Endodermal cell (in vitro differentiated cells): ENCODE results near the gene PARP8. TPM values are rescaled to one million over a fixed set of nuclear protein-coding genes. Genes with fewer than 3 reads are reported as not detected.

ENCODE experiments used
- DNase-seq: peaks from one replicate; pipeline ENCODE4 v3.0.0-alpha.2; 2017
- H3K27ac ChIP-seq: 2 replicates; pipeline ENCODE4 v1.5.1; 2013; ENCODE audit warnings: mild to moderate bottlenecking, low read depth, low read length, moderate library complexity
- H3K27me3 ChIP-seq: 2 replicates; pipeline ENCODE4 v1.6.1; 2013; ENCODE audit warnings: mild to moderate bottlenecking, low read length, moderate library complexity; ENCODE audit not compliant: insufficient read depth, control insufficient read depth, poor library complexity, severe bottlenecking
- H3K36me3 ChIP-seq: 2 replicates; pipeline ENCODE4 v1.7.0; 2013; ENCODE audit warnings: mild to moderate bottlenecking, low read length, moderate library complexity; ENCODE audit not compliant: control insufficient read depth, insufficient read depth
- H3K4me1 ChIP-seq: one replicate; pipeline ENCODE4 v1.7.0; 2013; ENCODE audit warnings: low read length; ENCODE audit not compliant: control insufficient read depth, insufficient read depth
- H3K4me3 ChIP-seq: 2 replicates; pipeline ENCODE4 v1.5.1; 2013; ENCODE audit warnings: mild to moderate bottlenecking, low read length, moderate library complexity
- H3K9ac ChIP-seq: 2 replicates; pipeline ENCODE4 v1.6.1; 2013; ENCODE audit warnings: mild to moderate bottlenecking, low read length, moderate library complexity; ENCODE audit not compliant: poor library complexity, severe bottlenecking; ENCODE audit errors: extremely low read depth
- H3K9me3 ChIP-seq: 2 replicates; pipeline ENCODE4 v1.6.1; 2013; ENCODE audit warnings: mild to moderate bottlenecking, low read length, moderate library complexity; ENCODE audit not compliant: control insufficient read depth
- H3K27ac Mint-ChIP-seq: 2 replicates; pipeline ENCODE4 v1.8.0; 2020; ENCODE audit warnings: mixed read lengths
- H3K27me3 Mint-ChIP-seq: 2 replicates; pipeline ENCODE4 v1.8.0; 2021; ENCODE audit warnings: mild to moderate bottlenecking, mixed read lengths; ENCODE audit not compliant: insufficient read depth
- H3K36me3 Mint-ChIP-seq: 2 replicates; pipeline ENCODE4 v1.8.0; 2020; ENCODE audit warnings: low read depth, mixed read lengths
- H3K4me1 Mint-ChIP-seq: 2 replicates; pipeline ENCODE4 v1.8.0; 2020; ENCODE audit warnings: mixed read lengths
- H3K4me3 Mint-ChIP-seq: 2 replicates; pipeline ENCODE4 v1.8.0; 2020; ENCODE audit warnings: mild to moderate bottlenecking, moderate library complexity, mixed read lengths
- H3K9me3 Mint-ChIP-seq: 2 replicates; pipeline ENCODE4 v1.8.0; 2020; ENCODE audit warnings: mild to moderate bottlenecking, mixed read lengths
- WGBS, 2 experiments: methylation state at CpG; one replicate each; pipeline versions ENCODE4 v1.1.5 to v1.1.7; 2013; ENCODE audit warnings: missing lambda C conversion rate in 2 of 2, mixed read lengths in 1 of 2; ENCODE audit not compliant: insufficient coverage in 1 of 2, insufficient read length in 1 of 2; 5-methylcytosine and 5-hydroxymethylcytosine counted together
- total RNA-seq, 2 donors: library from RNA; stranded (reverse); fragmentation: NEBNext Ultra II Directional in 1 of 2; extraction: Animal tissue kit (Norgen Biotek cat#: 25700) in 1 of 2; gene quantifications; 2 replicates in 1 of 2; 3 replicates in 1 of 2; pipeline ENCODE4 v1.2.1, GENCODE V29; 2021
- TF ChIP-seq, protein P1 (sequence below): fragments of 200-600 bp; sonication (generic); conservative IDR thresholded peaks from 2 replicates; pipeline ENCODE4 v1.5.0; 2021; ENCODE audit warnings: antibody characterized with exemption, mild to moderate bottlenecking

The PARP8 gene
- total RNA-seq, 2 donors from 2014 or later, result 18.7 to 19.4 TPM

DNA sequence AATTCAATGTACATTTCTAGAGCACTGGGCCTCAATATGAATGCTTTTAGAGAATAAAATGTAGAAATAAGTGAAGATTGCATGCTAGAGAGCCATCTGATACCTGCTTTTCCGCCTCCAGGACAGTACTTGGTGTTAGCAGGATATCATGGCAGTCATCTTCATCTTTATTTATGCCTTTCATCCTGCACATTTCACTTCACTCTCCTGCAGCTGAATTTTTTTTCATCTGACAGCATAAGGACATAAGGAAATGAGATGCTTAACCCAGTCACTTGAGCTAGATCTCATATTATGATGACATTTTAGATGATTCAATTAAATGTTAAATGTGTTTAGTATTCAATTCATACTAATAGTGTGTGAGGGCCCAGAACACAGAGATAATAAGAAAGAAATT is 162.6 kb downstream of the PARP8 start:
- Mint-ChIP-seq H3K27ac (no peak overlapping the region), H3K27me3 (no peaks in the 10 kb centered on the region), H3K9me3 (no peaks in the 10 kb centered on the region), H3K4me3 (no peak overlapping the region), H3K4me1 (no peaks in the 10 kb centered on the region), H3K36me3 (peaks cover 2% of the 10 kb centered on the region)
- Histone ChIP-seq H3K4me3 (no peak overlapping the region), H3K4me1 (no peaks in the 10 kb centered on the region), H3K9me3 (no peaks in the 10 kb centered on the region), H3K27me3 (no peaks in the 10 kb centered on the region), H3K9ac (no peak overlapping the region), H3K36me3 (peaks cover 14% of the 10 kb centered on the region), H3K27ac (no peak overlapping the region)
- no peak for DNase-seq
- 80 to 97% methylated on average over 1 of the region's 1 CpG for WGBS, 2 experiments
- TF ChIP-seq, protein P1, sequence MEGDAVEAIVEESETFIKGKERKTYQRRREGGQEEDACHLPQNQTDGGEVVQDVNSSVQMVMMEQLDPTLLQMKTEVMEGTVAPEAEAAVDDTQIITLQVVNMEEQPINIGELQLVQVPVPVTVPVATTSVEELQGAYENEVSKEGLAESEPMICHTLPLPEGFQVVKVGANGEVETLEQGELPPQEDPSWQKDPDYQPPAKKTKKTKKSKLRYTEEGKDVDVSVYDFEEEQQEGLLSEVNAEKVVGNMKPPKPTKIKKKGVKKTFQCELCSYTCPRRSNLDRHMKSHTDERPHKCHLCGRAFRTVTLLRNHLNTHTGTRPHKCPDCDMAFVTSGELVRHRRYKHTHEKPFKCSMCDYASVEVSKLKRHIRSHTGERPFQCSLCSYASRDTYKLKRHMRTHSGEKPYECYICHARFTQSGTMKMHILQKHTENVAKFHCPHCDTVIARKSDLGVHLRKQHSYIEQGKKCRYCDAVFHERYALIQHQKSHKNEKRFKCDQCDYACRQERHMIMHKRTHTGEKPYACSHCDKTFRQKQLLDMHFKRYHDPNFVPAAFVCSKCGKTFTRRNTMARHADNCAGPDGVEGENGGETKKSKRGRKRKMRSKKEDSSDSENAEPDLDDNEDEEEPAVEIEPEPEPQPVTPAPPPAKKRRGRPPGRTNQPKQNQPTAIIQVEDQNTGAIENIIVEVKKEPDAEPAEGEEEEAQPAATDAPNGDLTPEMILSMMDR, result no peak

GRCh38 chr5:50832657-50833284 is 166.3 kb downstream of the PARP8 start:
- H3K4me1 Mint-ChIP-seq, result no peaks in the 10 kb centered on the region
- no peaks in the 10 kb centered on the region for H3K9me3 Mint-ChIP-seq
- Histone ChIP-seq H3K27ac (no peak overlapping the region), H3K4me3 (no peak overlapping the region), H3K9me3 (no peaks in the 10 kb centered on the region), H3K27me3 (no peaks in the 10 kb centered on the region), H3K36me3 (peaks cover 11% of the 10 kb centered on the region), H3K4me1 (no peaks in the 10 kb centered on the region), H3K9ac (no peak overlapping the region)
- DNase-seq, result no peak
- TF ChIP-seq, protein P1, result no peak
- no peak overlapping the region for H3K4me3 Mint-ChIP-seq
- peaks cover 1% of the 10 kb centered on the region for H3K36me3 Mint-ChIP-seq
- WGBS, 2 experiments, result 93 to 96% methylated on average over 3 of the region's 4 CpGs
- no peak overlapping the region for H3K27ac Mint-ChIP-seq
- H3K27me3 Mint-ChIP-seq, result no peaks in the 10 kb centered on the region

DNA sequence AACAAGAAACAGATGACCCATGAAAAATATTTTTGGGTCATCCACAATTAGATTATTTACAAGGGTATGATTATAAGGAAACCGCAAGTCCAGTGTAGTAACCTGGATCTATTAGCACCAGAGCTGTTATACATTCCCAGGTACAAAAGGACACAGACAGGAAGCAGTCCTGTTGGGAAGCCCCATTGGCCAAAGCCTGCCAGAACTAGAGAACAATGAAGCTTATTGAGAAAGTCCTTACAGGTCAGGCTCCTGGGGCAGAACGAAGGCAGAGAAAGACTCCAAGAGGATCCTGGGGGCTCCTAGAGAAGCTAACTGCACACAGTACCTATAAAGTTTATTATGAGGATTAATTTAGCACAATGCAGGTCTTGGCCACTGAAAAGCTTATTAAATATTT is 169.9 kb downstream of the PARP8 start:
- no peak overlapping the region for H3K27ac ChIP-seq
- DNase-seq, result no peak

More for the DNA sequence above, 169.9 kb downstream of the PARP8 start:
- Histone ChIP-seq H3K27me3 (no peaks in the 10 kb centered on the region), H3K4me3 (no peak overlapping the region), H3K4me1 (no peaks in the 10 kb centered on the region), H3K36me3 (peaks cover 10% of the 10 kb centered on the region), H3K9me3 (no peaks in the 10 kb centered on the region), H3K9ac (no peak overlapping the region)
- Mint-ChIP-seq H3K27ac (no peak overlapping the region), H3K9me3 (no peaks in the 10 kb centered on the region), H3K4me3 (no peak overlapping the region), H3K36me3 (no peaks in the 10 kb centered on the region), H3K27me3 (no peaks in the 10 kb centered on the region), H3K4me1 (no peaks in the 10 kb centered on the region)
- TF ChIP-seq, protein P1, result no peak
- 90 to 95% methylated on average over 2 of the region's 2 CpGs for WGBS, 2 experiments
